K562 (cell line): Measurements from ENCODE around the gene PAX5. TPM values are rescaled to one million over a fixed set of nuclear protein-coding genes. Genes with fewer than 3 reads are reported as not detected.
A peak's percentile ranks its signal among the peaks of the same experiment; 100 is the strongest.

ENCODE experiments used
- ATAC-seq: fragments of 200-7000 bp; cut with Tn5 transposase; 3 replicates; pipeline ENCODE4 v1.9.1; 2020; ENCODE audit warnings: moderate library complexity
- BruUV-seq: library from RNA; stranded (reverse); fragments of 400-500 nt; replicated peaks from 2 replicates; lab custom pipeline; 2021; lab: Mats Ljungman, UMichigan
- CTCF ChIA-PET: fragments of 300-600 bp; formaldehyde crosslinking; extraction: SDS; loops from one replicate; lab custom pipeline; 2021; ENCODE audit warnings: low intra/inter-chr PET ratio; lab: Yijun Ruan, JAX
- POLR2A ChIA-PET: fragments of 300-600, 350-650 bp; sonication (Branson Sonifier 250); formaldehyde crosslinking; extraction: SDS; loops from one replicate; lab custom pipeline; 2021; ENCODE audit warnings: antibody characterized with exemption, inconsistent platforms; lab: Yijun Ruan, JAX
- DNase-seq, 4 experiments: peaks; one replicate each; pipeline versions ENCODE4 v3.0.0 to v3.0.0-alpha.2; 2011 to 2018; ENCODE audit warnings: low spot score in 3 of 4, mixed read lengths in 3 of 4; ENCODE audit errors: extremely low read depth in 1 of 4
- FAIRE-seq: peaks from 2 replicates; lab custom pipeline; 2011; peaks lifted over from hg19 to GRCh38; lab: Jason Lieb, UNC
- H2AFZ ChIP-seq: 2 replicates; pipeline ENCODE4 v1.6.0; 2011; ENCODE audit warnings: low read depth, low read length, control low read depth, inconsistent platforms
- H3K27ac ChIP-seq: fragments of 200-600 bp; 3 replicates; pipeline ENCODE4 v1.8.0; 2011; ENCODE audit warnings: low read depth, mild to moderate bottlenecking, control low read depth, inconsistent platforms, low read length, moderate library complexity, mixed read lengths; ENCODE audit errors: extremely low read depth
- H3K27me3 ChIP-seq, 2 experiments: fragments of 300-600 bp in 1 of 2; 2 replicates in 1 of 2; 3 replicates in 1 of 2; pipeline versions ENCODE4 v1.6.0 to v1.8.0; 2011; ENCODE audit warnings: inconsistent platforms in 2 of 2, low read length in 2 of 2, mild to moderate bottlenecking in 1 of 2, mixed read lengths in 1 of 2, moderate library complexity in 1 of 2; ENCODE audit not compliant: control insufficient read depth in 2 of 2, insufficient read depth in 2 of 2
- H3K36me3 ChIP-seq: fragments of 300-600 bp; 3 replicates; pipeline ENCODE4 v1.8.0; 2011; ENCODE audit warnings: mild to moderate bottlenecking, low read length, inconsistent platforms; ENCODE audit not compliant: control insufficient read depth, insufficient read depth
- H3K4me1 ChIP-seq, 2 experiments: fragments of 200-600 bp in 1 of 2; replicated peaks in 1 of 2; 2 replicates in 1 of 2; 3 replicates in 1 of 2; pipeline versions ENCODE4 v1.5.1 to v1.8.0; 2011; ENCODE audit warnings: inconsistent platforms in 2 of 2, low read length in 2 of 2, mild to moderate bottlenecking in 1 of 2, mixed read lengths in 1 of 2, moderate library complexity in 1 of 2; ENCODE audit not compliant: control insufficient read depth in 2 of 2, insufficient read depth in 2 of 2
- H3K4me2 ChIP-seq: 2 replicates; pipeline ENCODE4 v1.6.1; 2011; ENCODE audit warnings: low read length, control low read depth, inconsistent platforms, mixed read lengths; ENCODE audit not compliant: insufficient read depth
- H3K4me3 ChIP-seq: fragments of 200-600 bp; sonication (generic), shearing (Covaris generic); 2 replicates; pipeline ENCODE4 v1.5.1; 2016; ENCODE audit warnings: control low read depth, inconsistent platforms
- H3K79me2 ChIP-seq: fragments of 200-600 bp; 3 replicates; pipeline ENCODE4 v1.8.0; 2011; ENCODE audit warnings: low read length, inconsistent platforms; ENCODE audit not compliant: control insufficient read depth, insufficient read depth
- H3K9ac ChIP-seq, 2 experiments: 2 replicates each; pipeline versions ENCODE4 v1.6.0 to v1.6.1; 2011; ENCODE audit warnings: low read depth in 2 of 2, low read length in 2 of 2, control low read depth in 1 of 2, inconsistent platforms in 1 of 2, mild to moderate bottlenecking in 1 of 2, mixed read lengths in 1 of 2; ENCODE audit not compliant: insufficient read depth in 1 of 2
- H3K9me1 ChIP-seq: one replicate; pipeline ENCODE4 v1.6.0; 2011; ENCODE audit warnings: inconsistent platforms, mild to moderate bottlenecking, low read length, moderate library complexity; ENCODE audit not compliant: control insufficient read depth, insufficient read depth
- H3K9me3 ChIP-seq: replicated peaks from 2 replicates; pipeline ENCODE4 v1.5.1; 2011; ENCODE audit warnings: low read depth, low read length, inconsistent platforms; ENCODE audit not compliant: control insufficient read depth, insufficient read depth
- H4K20me1 ChIP-seq: replicated peaks from 2 replicates; pipeline ENCODE4 v1.6.1; 2011; ENCODE audit warnings: low read length, inconsistent platforms, mixed read lengths; ENCODE audit not compliant: control insufficient read depth, insufficient read depth
- ATF3 ChIP-seq, 2 experiments: fragments of 450-650 bp in 1 of 2; sonication (generic) in 1 of 2; formaldehyde crosslinking in 1 of 2; IDR thresholded peaks in 1 of 2; conservative IDR thresholded peaks in 1 of 2; 2 replicates each; pipeline versions ENCODE4 v1.6.1 to v1.8.1; 2016 to 2023; ENCODE audit warnings: mild to moderate bottlenecking in 2 of 2, moderate library complexity in 2 of 2, inconsistent platforms in 1 of 2, missing genetic modification reagents in 1 of 2
- CGGBP1 ChIP-seq: fragments of 250-450 bp; sonication (Bioruptor Pico); IDR thresholded peaks from 2 replicates; pipeline ENCODE4 v1.9.0; 2021; ENCODE audit warnings: mild to moderate bottlenecking
- CTCF ChIP-seq, 3 experiments: IDR thresholded peaks in 2 of 3; conservative IDR thresholded peaks in 1 of 3; 2 replicates each; pipeline ENCODE4 v1.5.1; 2011 to 2012; ENCODE audit warnings: low read length in 3 of 3, mild to moderate bottlenecking in 3 of 3, control low read depth in 2 of 3, improper control_type of control experiment in 1 of 3, inconsistent platforms in 1 of 3, low read depth in 1 of 3, mixed read lengths in 1 of 3, moderate library complexity in 1 of 3; ENCODE audit not compliant: insufficient read depth in 2 of 3
- FOSL1 ChIP-seq: fragments of 200-800 bp; sonication (Bioruptor generic); conservative IDR thresholded peaks from 2 replicates; pipeline ENCODE4 v1.6.1; 2016; ENCODE audit warnings: missing genetic modification characterization, missing compliant biosample characterization
- KDM1A ChIP-seq, 2 experiments: fragments of 450-650 bp; IDR thresholded peaks; 2 replicates each; pipeline ENCODE4 v1.6.1; 2016; ENCODE audit warnings: mild to moderate bottlenecking in 2 of 2
- NFE2 ChIP-seq: IDR thresholded peaks from 2 replicates; pipeline ENCODE4 v1.6.1; 2014; ENCODE audit warnings: antibody characterized with exemption, low read depth
- NFIC ChIP-seq: fragments of 450-650 bp; IDR thresholded peaks from 2 replicates; pipeline ENCODE4 v1.6.1; 2017; ENCODE audit warnings: mild to moderate bottlenecking, inconsistent platforms
- RBM25 ChIP-seq: fragments of 200-400 bp; formaldehyde crosslinking; IDR thresholded peaks from 2 replicates; pipeline ENCODE4 v1.6.1; 2018; ENCODE audit warnings: low read length, low read depth, moderate library complexity; ENCODE audit not compliant: severe bottlenecking
- RCOR1 ChIP-seq, 2 experiments: IDR thresholded peaks; 2 replicates each; pipeline ENCODE4 v1.6.1; 2012; ENCODE audit warnings: low read depth in 2 of 2, low read length in 2 of 2, borderline replicate concordance in 1 of 2, improper control_type of control experiment in 1 of 2
- SAFB ChIP-seq: fragments of 200-400 bp; formaldehyde crosslinking; IDR thresholded peaks from 2 replicates; pipeline ENCODE4 v1.6.1; 2017; ENCODE audit warnings: low read depth, low read length, borderline replicate concordance
- TOE1 ChIP-seq, 2 experiments: fragments of 450-650 bp in 1 of 2; sonication (generic) in 1 of 2; formaldehyde crosslinking in 1 of 2; IDR thresholded peaks; 2 replicates each; pipeline versions ENCODE4 v1.7.1 to v1.8.0; 2016 to 2022; ENCODE audit warnings: borderline replicate concordance in 2 of 2, mild to moderate bottlenecking in 2 of 2, antibody characterized with exemption in 1 of 2, inconsistent platforms in 1 of 2, low read depth in 1 of 2, missing genetic modification reagents in 1 of 2, moderate library complexity in 1 of 2
- USF1 ChIP-seq: sonication (generic); formaldehyde crosslinking; IDR thresholded peaks from 2 replicates; pipeline ENCODE4 v1.9.0; 2022; ENCODE audit warnings: mild to moderate bottlenecking, missing genetic modification reagents
- ZFP36 ChIP-seq: fragments of 150-350 bp; IDR thresholded peaks from 2 replicates; pipeline ENCODE4 v1.6.1; 2018; ENCODE audit warnings: low read length, low read depth; ENCODE audit not compliant: partially characterized antibody
- ZNF277 ChIP-seq: fragments of 250-450 bp; sonication (Bioruptor Pico); IDR thresholded peaks from 2 replicates; pipeline ENCODE4 v1.8.0; 2022; ENCODE audit warnings: inconsistent platforms, mild to moderate bottlenecking, moderate library complexity, borderline replicate concordance
- WGBS: fragments of 100-300 bp; shearing (Covaris generic); methylation state at CpG from one replicate; pipeline ENCODE4 v1.1.6; 2016; ENCODE audit warnings: low coverage, mixed read lengths; ENCODE audit not compliant: insufficient coverage; ENCODE audit errors: missing lambda C conversion rate; 5-methylcytosine and 5-hydroxymethylcytosine counted together
- in situ Hi-C: fragments of 300-500 bp; cut with MboI; formaldehyde crosslinking; loops from 4 replicates; pipeline ENCODE4 v1.15.0; 2018; ENCODE audit warnings: inconsistent platforms, mixed read lengths
- intact Hi-C: fragments of 100-400 bp; cut with micrococcal nuclease; formaldehyde crosslinking; loops from 2 replicates; pipeline ENCODE4 v1.14.2; 2022
- polyA plus RNA-seq, 8 experiments: library from polyadenylated mRNA; depleted of rRNA in 4 of 8; stranded (reverse) in 5 of 8; unstranded in 3 of 8; fragments of >200 nt; fragmentation: Nextera tagmentation in 2 of 8; fragmentation: Illumina TruSeq in 1 of 8; extraction: Ambion mirVana in 2 of 8; extraction: Trizol in 1 of 8; gene quantifications; 2 replicates each; pipeline versions ENCODE4 v1.2.1 to v1.2.3, GENCODE V29; 2011 to 2014; ENCODE audit warnings: inconsistent platforms in 1 of 8, missing spikeins in 1 of 8
- total RNA-seq, 7 experiments: library from RNA; depleted of rRNA in 6 of 7; stranded (reverse); fragments of >200 nt in 6 of 7; fragmentation: Illumina TruSeq in 2 of 7; extraction: Trizol in 2 of 7; gene quantifications; 2 replicates each; pipeline versions ENCODE4 v1.2.1 to v1.2.3, GENCODE V29; 2011 to 2021; ENCODE audit warnings: low replicate concordance in 1 of 7

Gene PAX5
- total and polyA plus RNA-seq, 9 of the 15 experiments (the other 6 are each of a cell fraction or from before 2014, with no cell fraction given) = 0.03 to 0.09 TPM; not detected in 7

- ChIA-PET POLR2A (interaction anchor here (0.7 kb wide), 1 partner anchor 18 kb away, joined by 3 read pairs; no protein-coding TSS in a partner anchor), CTCF (no interaction called here)
- no TSS peak for BruUV-seq
- in situ Hi-C loops = no loop called here
- Histone ChIP-seq H3K4me1 (no peaks in the 10 kb centered on the region), H2AFZ (no peak overlapping the region), H3K36me3 (no peaks in the 10 kb centered on the region), H4K20me1 (no peaks in the 10 kb centered on the region), H3K79me2 (no peaks in the 10 kb centered on the region), H3K27me3 (peaks cover 5 to 27% of the 10 kb centered on the region in 2 experiments; a peak in 4 of 5 replicates), H3K9ac (no peak overlapping the region), H3K27ac (no peak overlapping the region), H3K9me3 (no peaks in the 10 kb centered on the region), H3K4me3 (no peak overlapping the region), H3K9me1 (no peaks in the 10 kb centered on the region), H3K4me2 (no peak overlapping the region)
- intact Hi-C loops = no loop called here
- WGBS = 3% methylated on average over 4 of the region's 4 CpGs
- peak; percentile 27 to 62 (median 54) for DNase-seq
- FAIRE-seq = no peak
- peak; percentile 77 for ATAC-seq
- TF ChIP-seq ZNF277 (CRISPR knock-in tag) = no peak
- TF ChIP-seq TOE1 (IDR thresholded peaks at IDR 0.05; ENCODE audit: borderline replicate concordance) = no peak
- TF ChIP-seq TOE1 (CRISPR knock-in tag; IDR thresholded peaks at IDR 0.05; ENCODE audit: borderline replicate concordance, low read depth) = no peak
- TF ChIP-seq NFE2 = peak; percentile 61
- no peak for TF ChIP-seq SAFB
- TF ChIP-seq KDM1A (IDR thresholded peaks at IDR 0.05) = peak; percentile 27 to 44; a peak in 2 of 4 replicates
- TF ChIP-seq CTCF (IDR thresholded peaks at IDR 0.05 in 2 of 3, conservative IDR thresholded peaks at IDR 0.05 in 1 of 3; ENCODE audit: insufficient read depth in 2 of 3, low read depth in 1 of 3, low read length in 3 of 3) = no peak
- peak; percentile 54 for TF ChIP-seq USF1 (CRISPR knock-in tag)
- peak; percentile 66 for TF ChIP-seq ZFP36
- peak; percentile 74 for TF ChIP-seq FOSL1 (tag)
- TF ChIP-seq ATF3 (IDR thresholded peaks at IDR 0.05) = peak; percentile 55; the same call in 1 of the 2 replicates
- no peak for TF ChIP-seq ATF3 (CRISPR knock-in tag; conservative IDR thresholded peaks at IDR 0.05)
- TF ChIP-seq NFIC = peak; percentile 84
- peak; percentile 56 for TF ChIP-seq RBM25
- peak in 1 of 2 experiments; percentile 61; a peak in 1 of 4 replicates for TF ChIP-seq RCOR1 (IDR thresholded peaks at IDR 0.05; ENCODE audit: borderline replicate concordance in 1 of 2, low read depth in 2 of 2, low read length in 2 of 2)
- no peak for TF ChIP-seq CGGBP1 (CRISPR knock-in tag)
Observed at GRCh38 chr9:36903541-36904435, 130.3 kb downstream of the PAX5 start.
